SK-N-SH (cell line): ENCODE results near the gene GPR183.

Experiments used
- CTCF ChIP-seq: fragments of 200-600 bp; sonication (generic); IDR thresholded peaks from 2 replicates; pipeline ENCODE4 v1.6.1; 2017; ENCODE audit warnings: antibody characterized with exemption, mild to moderate bottlenecking, moderate library complexity
- EP300 ChIP-seq, 2 experiments: IDR thresholded peaks; 2 replicates each; pipeline versions ENCODE4 v1.4.0 to v1.6.1; 2012; ENCODE audit warnings: borderline replicate concordance in 1 of 2, low read depth in 1 of 2, low read length in 1 of 2
- EZH2phosphoT487 ChIP-seq: fragments of 200-600 bp; sonication (generic); IDR thresholded peaks from 2 replicates; pipeline ENCODE4 v1.6.1; 2017; ENCODE audit warnings: low read depth, mixed run types, mild to moderate bottlenecking, antibody characterized with exemption, moderate library complexity, borderline replicate concordance
- FOXM1 ChIP-seq: IDR thresholded peaks from 2 replicates; pipeline ENCODE4 v1.4.0; 2012; ENCODE audit warnings: low read depth, mild to moderate bottlenecking
- IRF3 ChIP-seq: fragments of 150-350 bp; IDR thresholded peaks from 2 replicates; pipeline ENCODE4 v1.6.1; 2016; ENCODE audit warnings: mild to moderate bottlenecking, low read depth, low read length
- MAX ChIP-seq: IDR thresholded peaks from 2 replicates; pipeline ENCODE4 v1.4.0; 2012; ENCODE audit warnings: low read depth
- MXI1 ChIP-seq: IDR thresholded peaks from 2 replicates; pipeline ENCODE4 v1.6.1; 2012; ENCODE audit warnings: mild to moderate bottlenecking, low read depth, low read length, improper control_type of control experiment
- RAD21 ChIP-seq: IDR thresholded peaks from 2 replicates; pipeline ENCODE4 v1.6.1; 2012; ENCODE audit warnings: mild to moderate bottlenecking, low read length
- RFX5 ChIP-seq: IDR thresholded peaks from 2 replicates; pipeline ENCODE4 v1.6.1; 2012; ENCODE audit warnings: mild to moderate bottlenecking, improper control_type of control experiment, low read length
- YY1 ChIP-seq: IDR thresholded peaks from 2 replicates; pipeline ENCODE4 v1.4.0; 2012; ENCODE audit warnings: low read depth, mild to moderate bottlenecking
- TF ChIP-seq, protein P1 (sequence below): IDR thresholded peaks from 2 replicates; pipeline ENCODE4 v1.6.1; 2012; ENCODE audit warnings: mild to moderate bottlenecking, low read depth, low read length, moderate library complexity
- TF ChIP-seq, protein P2 (sequence below): IDR thresholded peaks from 2 replicates; pipeline ENCODE4 v1.4.0; 2012; ENCODE audit warnings: low read depth, borderline replicate concordance

DNA sequence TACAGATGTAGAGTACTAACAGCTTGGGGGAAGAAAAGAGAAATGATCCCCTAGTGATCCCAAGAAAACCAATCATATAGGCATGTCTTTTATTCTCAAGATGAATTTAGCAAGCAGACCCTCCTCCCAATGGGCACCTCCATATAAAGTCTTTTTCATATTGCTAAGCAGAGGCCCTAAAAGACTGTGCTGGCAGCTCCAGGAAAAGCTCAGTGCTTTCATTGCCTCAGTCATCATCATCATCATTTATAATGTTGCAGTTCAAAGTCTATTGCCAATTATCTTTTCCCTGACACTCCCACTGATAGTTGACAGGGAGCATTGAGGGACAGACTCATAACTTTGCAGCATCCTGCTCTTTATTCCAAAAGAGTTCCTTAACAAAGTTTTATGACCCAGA lies 13.0 kb downstream of the GPR183 start:
- TF ChIP-seq, protein P1, sequence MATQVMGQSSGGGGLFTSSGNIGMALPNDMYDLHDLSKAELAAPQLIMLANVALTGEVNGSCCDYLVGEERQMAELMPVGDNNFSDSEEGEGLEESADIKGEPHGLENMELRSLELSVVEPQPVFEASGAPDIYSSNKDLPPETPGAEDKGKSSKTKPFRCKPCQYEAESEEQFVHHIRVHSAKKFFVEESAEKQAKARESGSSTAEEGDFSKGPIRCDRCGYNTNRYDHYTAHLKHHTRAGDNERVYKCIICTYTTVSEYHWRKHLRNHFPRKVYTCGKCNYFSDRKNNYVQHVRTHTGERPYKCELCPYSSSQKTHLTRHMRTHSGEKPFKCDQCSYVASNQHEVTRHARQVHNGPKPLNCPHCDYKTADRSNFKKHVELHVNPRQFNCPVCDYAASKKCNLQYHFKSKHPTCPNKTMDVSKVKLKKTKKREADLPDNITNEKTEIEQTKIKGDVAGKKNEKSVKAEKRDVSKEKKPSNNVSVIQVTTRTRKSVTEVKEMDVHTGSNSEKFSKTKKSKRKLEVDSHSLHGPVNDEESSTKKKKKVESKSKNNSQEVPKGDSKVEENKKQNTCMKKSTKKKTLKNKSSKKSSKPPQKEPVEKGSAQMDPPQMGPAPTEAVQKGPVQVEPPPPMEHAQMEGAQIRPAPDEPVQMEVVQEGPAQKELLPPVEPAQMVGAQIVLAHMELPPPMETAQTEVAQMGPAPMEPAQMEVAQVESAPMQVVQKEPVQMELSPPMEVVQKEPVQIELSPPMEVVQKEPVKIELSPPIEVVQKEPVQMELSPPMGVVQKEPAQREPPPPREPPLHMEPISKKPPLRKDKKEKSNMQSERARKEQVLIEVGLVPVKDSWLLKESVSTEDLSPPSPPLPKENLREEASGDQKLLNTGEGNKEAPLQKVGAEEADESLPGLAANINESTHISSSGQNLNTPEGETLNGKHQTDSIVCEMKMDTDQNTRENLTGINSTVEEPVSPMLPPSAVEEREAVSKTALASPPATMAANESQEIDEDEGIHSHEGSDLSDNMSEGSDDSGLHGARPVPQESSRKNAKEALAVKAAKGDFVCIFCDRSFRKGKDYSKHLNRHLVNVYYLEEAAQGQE: no peak
- TF ChIP-seq YY1 (no peak), CTCF (no peak), MAX (no peak), EZH2phosphoT487 (no peak), FOXM1 (no peak), RFX5 (no peak), RAD21 (no peak), MXI1 (no peak), EP300 (IDR thresholded peaks at IDR 0.05; ENCODE audit: borderline replicate concordance in 1 of 2, low read depth in 1 of 2, low read length in 1 of 2) (no peak), IRF3 (no peak)
- TF ChIP-seq, protein P2, sequence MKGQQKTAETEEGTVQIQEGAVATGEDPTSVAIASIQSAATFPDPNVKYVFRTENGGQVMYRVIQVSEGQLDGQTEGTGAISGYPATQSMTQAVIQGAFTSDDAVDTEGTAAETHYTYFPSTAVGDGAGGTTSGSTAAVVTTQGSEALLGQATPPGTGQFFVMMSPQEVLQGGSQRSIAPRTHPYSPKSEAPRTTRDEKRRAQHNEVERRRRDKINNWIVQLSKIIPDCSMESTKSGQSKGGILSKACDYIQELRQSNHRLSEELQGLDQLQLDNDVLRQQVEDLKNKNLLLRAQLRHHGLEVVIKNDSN: no peak
